ENCODE data around the gene MICA. TPM values are rescaled to one million over a fixed set of nuclear protein-coding genes. Genes with fewer than 3 reads are reported as not detected.
A peak's percentile ranks its signal among the peaks of the same experiment; 100 is the strongest.

MICA gene
- total and polyA plus RNA-seq, 9 of the 15 experiments (the other 6 are each of a cell fraction or from before 2014, with no cell fraction given) = 11.8 to 24.6 (median 16.7) TPM

- no peak for TF ChIP-seq ZNF518B (CRISPR knock-in tag; IDR thresholded peaks at IDR 0.05)
- TF ChIP-seq CBX3 (IDR thresholded peaks at IDR 0.05; ENCODE audit: borderline replicate concordance in 1 of 2, low read length in 2 of 2) = 0 out of 3 replicates have a peak, but pooled peaks of 1 of the 2 experiments have one; percentile 11
- TF ChIP-seq CBX1 (IDR thresholded peaks at IDR 0.05; ENCODE audit: low read depth) = no peak
- no peak for TF ChIP-seq VEZF1 (CRISPR knock-in tag; IDR thresholded peaks at IDR 0.05)
- TF ChIP-seq KLF1 (tag; IDR thresholded peaks at IDR 0.05) = no peak
- peak; percentile 36; the same call in 1 of the 2 replicates for TF ChIP-seq L3MBTL2 (IDR thresholded peaks at IDR 0.05)
- no peak for TF ChIP-seq ELF4 (CRISPR knock-in tag; IDR thresholded peaks at IDR 0.05)
- TF ChIP-seq HDGF (IDR thresholded peaks at IDR 0.05) = no peak
- TF ChIP-seq ZNF431 (CRISPR knock-in tag; IDR thresholded peaks at IDR 0.05) = peak; percentile 48; the same call in 1 of the 2 replicates
- TF ChIP-seq TARDBP (IDR thresholded peaks at IDR 0.05) = peak; percentile 38; the same call in 1 of the 2 replicates
- peak; percentile 88; the same call in 1 of the 2 replicates for TF ChIP-seq THRAP3 (IDR thresholded peaks at IDR 0.05; ENCODE audit: borderline replicate concordance)
- peak in 1 of 2 experiments; percentile 53; a peak in 2 of 4 replicates for TF ChIP-seq NRF1 (conservative IDR thresholded peaks at IDR 0.05 in 1 of 2, IDR thresholded peaks at IDR 0.05 in 1 of 2)
- peak; percentile 79 for TF ChIP-seq FOXJ2 (tag; IDR thresholded peaks at IDR 0.05)
- peak; percentile 77 to 89 for TF ChIP-seq MLLT1 (IDR thresholded peaks at IDR 0.05)
- TF ChIP-seq ZNF785 (CRISPR knock-in tag; IDR thresholded peaks at IDR 0.05) = no peak
- no peak for TF ChIP-seq ARID3B (CRISPR knock-in tag; IDR thresholded peaks at IDR 0.05; ENCODE audit: borderline replicate concordance)
- TF ChIP-seq, protein P1, sequence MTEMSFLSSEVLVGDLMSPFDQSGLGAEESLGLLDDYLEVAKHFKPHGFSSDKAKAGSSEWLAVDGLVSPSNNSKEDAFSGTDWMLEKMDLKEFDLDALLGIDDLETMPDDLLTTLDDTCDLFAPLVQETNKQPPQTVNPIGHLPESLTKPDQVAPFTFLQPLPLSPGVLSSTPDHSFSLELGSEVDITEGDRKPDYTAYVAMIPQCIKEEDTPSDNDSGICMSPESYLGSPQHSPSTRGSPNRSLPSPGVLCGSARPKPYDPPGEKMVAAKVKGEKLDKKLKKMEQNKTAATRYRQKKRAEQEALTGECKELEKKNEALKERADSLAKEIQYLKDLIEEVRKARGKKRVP (CRISPR knock-in tag; IDR thresholded peaks at IDR 0.05) = no peak
- TF ChIP-seq MCM7 (IDR thresholded peaks at IDR 0.05) = no peak
Observed at GRCh38 chr6:31399589-31400466, 3.6 kb upstream of the MICA start (continued).
